HEK293 (cell line): ENCODE measurements around the gene KIF13A.
"Not testable (repeated sequence)": the region's sequence is repeated elsewhere in the genome, so short reads cannot be mapped to it uniquely, and the experiment has no call there.

Source experiments
- CTCF ChIA-PET: fragments of 350-600 bp; formaldehyde crosslinking; extraction: SDS; loops from one replicate; lab custom pipeline; 2021; ENCODE audit warnings: antibody characterized with exemption; lab: Yijun Ruan, JAX
- POLR2A ChIA-PET: fragments of 300-600 bp; formaldehyde crosslinking; extraction: SDS; loops from one replicate; lab custom pipeline; 2020; ENCODE audit warnings: antibody characterized with exemption, inconsistent platforms; lab: Yijun Ruan, JAX
- H3K27ac ChIP-seq: fragments of 200-500 bp; sonication (Bioruptor generic); 2 replicates; pipeline ENCODE4 v1.5.1; 2014; ENCODE audit warnings: low read depth, low read length, control low read depth, inconsistent platforms; ENCODE audit errors: extremely low read depth
- H3K36me3 ChIP-seq, 2 experiments: fragments of 200-500 bp in 1 of 2; sonication (Bioruptor generic) in 1 of 2; 1 replicate in 1 of 2; 2 replicates in 1 of 2; pipeline ENCODE4 v1.5.1; 2014 to 2017; ENCODE audit warnings: inconsistent platforms in 2 of 2, low read length in 2 of 2; ENCODE audit not compliant: control insufficient read depth in 2 of 2, insufficient read depth in 1 of 2
- H3K4me1 ChIP-seq: fragments of 200-500 bp; sonication (Bioruptor generic); 2 replicates; pipeline ENCODE4 v1.5.1; 2014; ENCODE audit warnings: mild to moderate bottlenecking, low read length, inconsistent platforms; ENCODE audit not compliant: control insufficient read depth, insufficient read depth
- H3K4me3 ChIP-seq: 2 replicates; pipeline ENCODE4 v1.5.1; 2011; ENCODE audit warnings: low read depth, mild to moderate bottlenecking, control low read depth, low read length, moderate library complexity
- H3K9me3 ChIP-seq: fragments of 200-500 bp; sonication (Bioruptor generic); 2 replicates; pipeline ENCODE4 v1.5.1; 2014; ENCODE audit warnings: low read depth, low read length, inconsistent platforms; ENCODE audit not compliant: control insufficient read depth, insufficient read depth
- GLIS1 ChIP-seq: fragments of 450-650 bp; formaldehyde crosslinking; IDR thresholded peaks from 2 replicates; pipeline ENCODE4 v1.5.1; 2016; ENCODE audit warnings: missing biosample characterization, missing genetic modification characterization
- HOXA7 ChIP-seq: sonication (generic); formaldehyde crosslinking; IDR thresholded peaks from 2 replicates; pipeline ENCODE4 v1.8.1; 2022; ENCODE audit warnings: missing genetic modification reagents, borderline replicate concordance
- HOXD13 ChIP-seq: sonication (generic); formaldehyde crosslinking; IDR thresholded peaks from 2 replicates; pipeline ENCODE4 v1.8.0; 2022; ENCODE audit warnings: missing genetic modification reagents, borderline replicate concordance
- OSR2 ChIP-seq: fragments of 450-650 bp; formaldehyde crosslinking; IDR thresholded peaks from 2 replicates; pipeline ENCODE4 v1.5.1; 2016; ENCODE audit warnings: missing biosample characterization, missing genetic modification characterization
- PRDM6 ChIP-seq: fragments of 450-650 bp; formaldehyde crosslinking; IDR thresholded peaks from 2 replicates; pipeline ENCODE4 v1.5.1; 2017; ENCODE audit warnings: missing biosample characterization, missing genetic modification characterization
- SETDB1 ChIP-seq: IDR thresholded peaks from one replicate; pipeline ENCODE4 v1.6.1; 2017; ENCODE audit warnings: mild to moderate bottlenecking, low read length, moderate library complexity, mixed read lengths; ENCODE audit not compliant: insufficient read length
- SP7 ChIP-seq: fragments of 450-650 bp; formaldehyde crosslinking; IDR thresholded peaks from 2 replicates; pipeline ENCODE4 v1.5.1; 2016; ENCODE audit warnings: missing biosample characterization, missing genetic modification characterization
- ZNF112 ChIP-seq: fragments of 450-650 bp; formaldehyde crosslinking; IDR thresholded peaks from 2 replicates; pipeline ENCODE4 v1.5.0; 2017; ENCODE audit warnings: missing biosample characterization, missing genetic modification characterization
- ZNF324 ChIP-seq: fragments of 450-650 bp; formaldehyde crosslinking; IDR thresholded peaks from 2 replicates; pipeline ENCODE4 v1.5.1; 2016; ENCODE audit warnings: missing biosample characterization, missing genetic modification characterization
- ZNF366 ChIP-seq: fragments of 450-650 bp; formaldehyde crosslinking; conservative IDR thresholded peaks from 2 replicates; pipeline ENCODE4 v1.5.1; 2016; ENCODE audit warnings: missing biosample characterization, missing genetic modification characterization
- ZNF394 ChIP-seq: fragments of 450-650 bp; formaldehyde crosslinking; IDR thresholded peaks from 2 replicates; pipeline ENCODE4 v1.5.1; 2016; ENCODE audit warnings: missing biosample characterization, missing genetic modification characterization, mild to moderate bottlenecking, moderate library complexity, borderline replicate concordance
- ZNF830 ChIP-seq: fragments of 450-650 bp; IDR thresholded peaks from 2 replicates; pipeline ENCODE4 v1.5.0; 2018; ENCODE audit warnings: missing biosample characterization, missing genetic modification characterization, low read depth, mild to moderate bottlenecking, moderate library complexity
- TF ChIP-seq, protein P1 (sequence below): fragments of 450-650 bp; formaldehyde crosslinking; IDR thresholded peaks from 2 replicates; pipeline ENCODE4 v1.5.1; 2017; ENCODE audit warnings: missing biosample characterization, missing genetic modification characterization
- TF ChIP-seq, protein P2 (sequence below): fragments of 450-650 bp; formaldehyde crosslinking; IDR thresholded peaks from 2 replicates; pipeline ENCODE4 v1.5.1; 2016; ENCODE audit warnings: missing biosample characterization, missing genetic modification characterization

KIF13A gene

DNA sequence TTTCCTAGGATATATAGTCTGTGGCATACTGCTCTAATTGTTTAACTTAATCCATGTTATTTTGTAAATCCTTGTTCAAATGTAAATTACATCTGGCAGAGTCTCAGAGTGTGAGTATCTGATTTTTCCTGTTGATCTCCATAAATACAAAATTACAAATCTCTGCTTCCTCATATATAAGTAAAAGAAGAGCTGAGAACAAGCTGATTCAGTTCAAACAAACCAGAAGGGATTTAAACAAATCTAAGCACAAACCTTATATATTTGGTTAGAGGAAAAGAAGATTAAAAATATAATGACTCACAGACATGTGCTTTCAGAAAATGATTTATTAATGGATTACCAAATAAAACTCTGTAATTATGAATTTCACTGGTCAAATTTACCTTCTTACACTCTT, 37.3 kb downstream of the KIF13A start (continued):
- TF ChIP-seq ZNF112 (tag by site-specific recombination), result no peak
- TF ChIP-seq, all 188 proteins: peak for 0

DNA sequence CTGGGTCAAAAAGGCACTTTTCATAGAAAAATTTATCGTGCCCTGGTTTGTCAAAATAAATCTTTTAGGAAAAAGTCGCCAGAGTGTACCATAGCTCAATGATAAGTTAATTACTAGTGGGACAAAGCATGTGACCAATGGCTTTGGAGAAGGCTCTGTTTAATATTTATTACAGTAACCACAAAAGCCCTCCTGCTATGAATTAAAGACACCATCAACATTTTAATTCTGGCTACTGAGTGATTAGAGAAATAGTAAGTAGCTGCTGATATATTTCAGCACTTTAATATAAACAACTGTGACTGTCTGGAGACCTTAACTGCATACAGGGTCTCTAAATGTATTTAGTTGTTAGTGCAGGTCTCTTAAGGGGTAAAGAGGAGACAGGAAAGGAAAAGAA, 38.3 kb downstream of the KIF13A start:
- Histone ChIP-seq H3K36me3 (no peaks in the 10 kb centered on the region), H3K4me3 (no peak overlapping the region)
- POLR2A ChIA-PET, result interaction anchor here (1.2 kb wide), 1 partner anchor 11 kb away, joined by 3 read pairs; no protein-coding TSS in a partner anchor
- TF ChIP-seq GLIS1 (tag by site-specific recombination) (peak; percentile 49), PRDM6 (peak; percentile 85), SP7 (tag by site-specific recombination) (peak; percentile 64), ZNF830 (tag by site-specific recombination) (no peak), OSR2 (tag by site-specific recombination) (peak; percentile 58; the same call in 1 of the 2 replicates)
- TF ChIP-seq, protein P1, sequence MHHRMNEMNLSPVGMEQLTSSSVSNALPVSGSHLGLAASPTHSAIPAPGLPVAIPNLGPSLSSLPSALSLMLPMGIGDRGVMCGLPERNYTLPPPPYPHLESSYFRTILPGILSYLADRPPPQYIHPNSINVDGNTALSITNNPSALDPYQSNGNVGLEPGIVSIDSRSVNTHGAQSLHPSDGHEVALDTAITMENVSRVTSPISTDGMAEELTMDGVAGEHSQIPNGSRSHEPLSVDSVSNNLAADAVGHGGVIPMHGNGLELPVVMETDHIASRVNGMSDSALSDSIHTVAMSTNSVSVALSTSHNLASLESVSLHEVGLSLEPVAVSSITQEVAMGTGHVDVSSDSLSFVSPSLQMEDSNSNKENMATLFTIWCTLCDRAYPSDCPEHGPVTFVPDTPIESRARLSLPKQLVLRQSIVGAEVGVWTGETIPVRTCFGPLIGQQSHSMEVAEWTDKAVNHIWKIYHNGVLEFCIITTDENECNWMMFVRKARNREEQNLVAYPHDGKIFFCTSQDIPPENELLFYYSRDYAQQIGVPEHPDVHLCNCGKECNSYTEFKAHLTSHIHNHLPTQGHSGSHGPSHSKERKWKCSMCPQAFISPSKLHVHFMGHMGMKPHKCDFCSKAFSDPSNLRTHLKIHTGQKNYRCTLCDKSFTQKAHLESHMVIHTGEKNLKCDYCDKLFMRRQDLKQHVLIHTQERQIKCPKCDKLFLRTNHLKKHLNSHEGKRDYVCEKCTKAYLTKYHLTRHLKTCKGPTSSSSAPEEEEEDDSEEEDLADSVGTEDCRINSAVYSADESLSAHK, result 0 out of 2 replicates have a peak, but pooled peaks have one; percentile 15
- TF ChIP-seq, all 188 proteins: peak for 5
- Histone ChIP-seq H3K27ac (no peak overlapping the region), H3K9me3 (no peaks in the 10 kb centered on the region), H3K4me1 (peaks cover 9% of the 10 kb centered on the region; the same call in 1 of the 2 replicates)
- CTCF ChIA-PET, result interaction anchor here (0.7 to 1.9 kb wide), 3 partner anchors 8 to 19 kb away, joined by 3 to 6 read pairs (median 4); no protein-coding TSS in a partner anchor

DNA sequence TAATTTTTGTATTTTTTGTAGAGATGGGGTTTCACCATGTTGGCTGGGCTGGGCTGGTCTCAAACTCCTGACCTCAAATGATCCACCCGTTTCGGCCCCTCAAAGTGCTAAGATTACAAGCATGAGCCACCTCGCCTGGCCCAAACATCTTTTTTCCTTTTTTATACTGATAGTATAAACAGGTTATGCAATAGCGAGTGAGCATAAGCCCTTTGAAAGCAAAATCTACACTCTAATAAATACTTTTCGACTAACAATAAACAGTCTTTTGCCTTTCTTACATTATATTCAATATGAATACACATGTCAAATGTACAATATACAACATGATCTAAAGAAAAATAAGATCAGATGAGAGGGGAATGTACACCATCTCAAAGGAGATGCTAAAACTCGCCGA, 38.7 kb downstream of the KIF13A start:
- H3K27ac ChIP-seq, result no peak overlapping the region
- POLR2A ChIA-PET, result no interaction called here
- no peaks in the 10 kb centered on the region for H3K9me3 ChIP-seq
- TF ChIP-seq HOXA7 (CRISPR knock-in tag), result no peak
- TF ChIP-seq ZNF394, result no peak
- TF ChIP-seq SETDB1, result no peak
- no peak for TF ChIP-seq ZNF324 (tag by site-specific recombination)
- TF ChIP-seq ZNF366, result no peak
- TF ChIP-seq, protein P2, sequence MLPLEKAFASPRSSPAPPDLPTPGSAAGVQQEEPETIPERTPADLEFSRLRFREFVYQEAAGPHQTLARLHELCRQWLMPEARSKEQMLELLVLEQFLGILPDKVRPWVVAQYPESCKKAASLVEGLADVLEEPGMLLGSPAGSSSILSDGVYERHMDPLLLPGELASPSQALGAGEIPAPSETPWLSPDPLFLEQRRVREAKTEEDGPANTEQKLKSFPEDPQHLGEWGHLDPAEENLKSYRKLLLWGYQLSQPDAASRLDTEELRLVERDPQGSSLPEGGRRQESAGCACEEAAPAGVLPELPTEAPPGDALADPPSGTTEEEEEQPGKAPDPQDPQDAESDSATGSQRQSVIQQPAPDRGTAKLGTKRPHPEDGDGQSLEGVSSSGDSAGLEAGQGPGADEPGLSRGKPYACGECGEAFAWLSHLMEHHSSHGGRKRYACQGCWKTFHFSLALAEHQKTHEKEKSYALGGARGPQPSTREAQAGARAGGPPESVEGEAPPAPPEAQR (tag by site-specific recombination), result no peak
- no peak for TF ChIP-seq HOXD13 (CRISPR knock-in tag)
- TF ChIP-seq, all 188 proteins: peak for 0
- Histone ChIP-seq H3K4me1 (peaks cover 9% of the 10 kb centered on the region; the same call in 1 of the 2 replicates), H3K4me3 (no peak overlapping the region), H3K36me3 (no peaks in the 10 kb centered on the region)
- CTCF ChIA-PET, result interaction anchor here (0.7 to 1.9 kb wide), 2 partner anchors 8 to 16 kb away, joined by 3 to 6 read pairs; no protein-coding TSS in a partner anchor

DNA sequence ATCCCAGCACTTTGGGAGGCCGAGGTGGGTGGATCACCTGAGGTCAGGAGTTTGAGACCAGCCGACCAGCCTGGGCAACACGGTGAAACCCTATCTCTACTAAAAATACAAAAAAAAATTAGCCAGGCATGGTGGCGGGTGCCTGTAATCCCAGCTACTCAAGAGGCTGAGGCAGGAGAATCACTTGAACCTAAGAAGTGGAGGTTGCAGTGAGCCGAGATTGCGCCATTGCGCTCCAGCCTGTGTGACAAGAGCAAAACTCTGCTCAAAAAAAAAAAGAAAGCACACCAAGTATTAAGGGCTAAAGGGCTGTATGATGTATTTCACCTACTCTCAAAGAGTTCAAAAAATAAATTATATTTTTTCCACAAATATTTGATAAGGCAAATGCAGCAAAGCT, 39.9 kb downstream of the KIF13A start:
- H3K9me3 ChIP-seq, H3K4me3 ChIP-seq, H3K36me3 ChIP-seq, H3K4me1 ChIP-seq, H3K27ac ChIP-seq, POLR2A ChIA-PET, CTCF ChIA-PET: not testable (repeated sequence)
